ENCODE data around the gene PEX14. TPM values are rescaled to one million over a fixed set of nuclear protein-coding genes. Genes with fewer than 3 reads are reported as not detected.

The PEX14 gene
- polyA plus RNA-seq, 1 donor from 2014 or later = 13.5 TPM

GRCh38 chr1:10635992-10636391 is 161.2 kb downstream of the PEX14 start:
- H3K36me3 ChIP-seq (ENCODE audit: insufficient read depth, low read length) = no peaks in the 10 kb centered on the region
- no peaks in the 10 kb centered on the region for H3F3A ChIP-seq (ENCODE audit: insufficient read depth, low read length, poor library complexity, severe bottlenecking)
- H3K27ac ChIP-seq (ENCODE audit: low read length) = no peak overlapping the region
- TF ChIP-seq EZH2 (IDR thresholded peaks at IDR 0.05; ENCODE audit: borderline replicate concordance, insufficient read depth, low read length, poor library complexity, severe bottlenecking) (no peak), RAD21 (conservative IDR thresholded peaks at IDR 0.05) (no peak), POLR2AphosphoS5 (IDR thresholded peaks at IDR 0.05) (no peak), TAF1 (IDR thresholded peaks at IDR 0.05; ENCODE audit: low read depth) (no peak), REST (IDR thresholded peaks at IDR 0.05; ENCODE audit: borderline replicate concordance) (no peak), EP300 (conservative IDR thresholded peaks at IDR 0.05; ENCODE audit: poor library complexity, severe bottlenecking) (no peak), SMC3 (conservative IDR thresholded peaks at IDR 0.05; ENCODE audit: poor library complexity) (no peak), CTCF (IDR thresholded peaks at IDR 0.05; ENCODE audit: poor library complexity, severe bottlenecking) (no peak), MXI1 (conservative IDR thresholded peaks at IDR 0.05; ENCODE audit: poor library complexity, severe bottlenecking) (no peak)
- no peaks in the 10 kb centered on the region for H4K20me1 ChIP-seq (ENCODE audit: insufficient read depth)
- no peaks in the 10 kb centered on the region for H3K9me2 ChIP-seq (ENCODE audit: insufficient read depth, low read length)
- no peak overlapping the region for H2AFZ ChIP-seq (ENCODE audit: low read depth, low read length)
- no peak overlapping the region for H3K4me2 ChIP-seq (ENCODE audit: low read length)
- H3K9me3 ChIP-seq (ENCODE audit: low read length) = peaks cover 3% of the 10 kb centered on the region
- H3K27me3 ChIP-seq (ENCODE audit: insufficient read depth, low read depth, low read length) = no peaks in the 10 kb centered on the region
- no peak overlapping the region for H3K9ac ChIP-seq (ENCODE audit: low read length)
- H3K79me2 ChIP-seq (replicated peaks; ENCODE audit: insufficient read depth, low read length) = no peaks in the 10 kb centered on the region
- H3K4me3 ChIP-seq (ENCODE audit: low read length) = no peak overlapping the region

- Histone ChIP-seq H3K36me3 (ENCODE audit: insufficient read depth, low read length) (no peaks in the 10 kb centered on the region), H3K4me3 (ENCODE audit: low read length) (no peak overlapping the region), H3K9me2 (ENCODE audit: insufficient read depth, low read length) (no peaks in the 10 kb centered on the region), H3K9ac (ENCODE audit: low read length) (no peak overlapping the region), H2AFZ (ENCODE audit: low read depth, low read length) (no peak overlapping the region), H3F3A (ENCODE audit: insufficient read depth, low read length, poor library complexity, severe bottlenecking) (no peaks in the 10 kb centered on the region), H3K79me2 (replicated peaks; ENCODE audit: insufficient read depth, low read length) (no peaks in the 10 kb centered on the region), H3K27me3 (ENCODE audit: insufficient read depth, low read depth, low read length) (no peaks in the 10 kb centered on the region), H3K27ac (ENCODE audit: low read length) (no peak overlapping the region), H3K4me2 (ENCODE audit: low read length) (no peak overlapping the region), H4K20me1 (ENCODE audit: insufficient read depth) (no peaks in the 10 kb centered on the region), H3K9me3 (ENCODE audit: low read length) (peaks cover 3% of the 10 kb centered on the region)
- TF ChIP-seq CTCF (IDR thresholded peaks at IDR 0.05; ENCODE audit: poor library complexity, severe bottlenecking) (no peak), SMC3 (conservative IDR thresholded peaks at IDR 0.05; ENCODE audit: poor library complexity) (no peak), REST (IDR thresholded peaks at IDR 0.05; ENCODE audit: borderline replicate concordance) (no peak), MXI1 (conservative IDR thresholded peaks at IDR 0.05; ENCODE audit: poor library complexity, severe bottlenecking) (no peak), EP300 (conservative IDR thresholded peaks at IDR 0.05; ENCODE audit: poor library complexity, severe bottlenecking) (no peak), EZH2 (IDR thresholded peaks at IDR 0.05; ENCODE audit: borderline replicate concordance, insufficient read depth, low read length, poor library complexity, severe bottlenecking) (no peak), TAF1 (IDR thresholded peaks at IDR 0.05; ENCODE audit: low read depth) (no peak), POLR2AphosphoS5 (IDR thresholded peaks at IDR 0.05) (no peak), RAD21 (conservative IDR thresholded peaks at IDR 0.05) (no peak)
Measured at GRCh38 chr1:10637400-10637799, 162.7 kb downstream of the PEX14 start.
